Activated CD4-positive, alpha-beta T cell treated with anti-CD3 and anti-CD28 coated beads, Interleukin-2, amount 10 ng/mL, durations not matched to agents 24 days and 14 days (primary cell): Measurements from ENCODE around the gene C18orf63. TPM values are rescaled to one million over a fixed set of nuclear protein-coding genes. Genes with fewer than 3 reads are reported as not detected.

Experiments
- DNase-seq: peaks from one replicate; pipeline ENCODE4 v3.0.0; 2022
- H3K27ac Mint-ChIP-seq: one replicate; pipeline ENCODE4 v1.8.0; 2022; ENCODE audit warnings: mild to moderate bottlenecking, mixed read lengths
- H3K27me3 Mint-ChIP-seq: one replicate; pipeline ENCODE4 v1.8.0; 2022; ENCODE audit warnings: mixed read lengths
- H3K36me3 Mint-ChIP-seq: one replicate; pipeline ENCODE4 v1.8.0; 2022; ENCODE audit warnings: low read depth, mild to moderate bottlenecking, mixed read lengths
- H3K4me1 Mint-ChIP-seq: one replicate; pipeline ENCODE4 v1.8.0; 2021; ENCODE audit warnings: mixed read lengths
- H3K4me3 Mint-ChIP-seq: one replicate; pipeline ENCODE4 v1.8.0; 2022; ENCODE audit warnings: mild to moderate bottlenecking, moderate library complexity, mixed read lengths
- H3K9me3 Mint-ChIP-seq: one replicate; pipeline ENCODE4 v1.8.0; 2021; ENCODE audit warnings: mixed read lengths
- intact Hi-C: fragments of 100-400 bp; cut with micrococcal nuclease; formaldehyde crosslinking; loops from one replicate; pipeline ENCODE4 v1.15.1; 2023
- total RNA-seq: library from RNA; stranded (reverse); gene quantifications from 2 replicates; pipeline ENCODE4 v1.2.3, GENCODE V29; 2022

Gene C18orf63
- total RNA-seq, 1 donor from 2014 or later = not detected

- peaks cover 20% of the 10 kb centered on the region for H3K4me1 Mint-ChIP-seq
- H3K27ac Mint-ChIP-seq = no peak overlapping the region
- H3K9me3 Mint-ChIP-seq = no peaks in the 10 kb centered on the region
- intact Hi-C loops = loop anchor here (1.0 kb wide), 2 partner anchors 140 to 199 kb away; no protein-coding TSS in a partner anchor
- H3K27me3 Mint-ChIP-seq = peaks cover 19% of the 10 kb centered on the region
- DNase-seq = peak; percentile 88
- no peak overlapping the region for H3K4me3 Mint-ChIP-seq
- no peaks in the 10 kb centered on the region for H3K36me3 Mint-ChIP-seq
These were observed 37.6 kb downstream of the C18orf63 start for GRCh38 chr18:74353169-74353775.

GRCh38 chr18:74356959-74357358 lies 41.3 kb downstream of the C18orf63 start:
- DNase-seq = peak; percentile 57
- Mint-ChIP-seq H3K4me3 (no peak overlapping the region), H3K36me3 (no peaks in the 10 kb centered on the region), H3K27ac (no peak overlapping the region), H3K4me1 (peaks cover 12% of the 10 kb centered on the region), H3K27me3 (peaks cover 25% of the 10 kb centered on the region), H3K9me3 (no peaks in the 10 kb centered on the region)
- intact Hi-C loops = no loop called here

DNA sequence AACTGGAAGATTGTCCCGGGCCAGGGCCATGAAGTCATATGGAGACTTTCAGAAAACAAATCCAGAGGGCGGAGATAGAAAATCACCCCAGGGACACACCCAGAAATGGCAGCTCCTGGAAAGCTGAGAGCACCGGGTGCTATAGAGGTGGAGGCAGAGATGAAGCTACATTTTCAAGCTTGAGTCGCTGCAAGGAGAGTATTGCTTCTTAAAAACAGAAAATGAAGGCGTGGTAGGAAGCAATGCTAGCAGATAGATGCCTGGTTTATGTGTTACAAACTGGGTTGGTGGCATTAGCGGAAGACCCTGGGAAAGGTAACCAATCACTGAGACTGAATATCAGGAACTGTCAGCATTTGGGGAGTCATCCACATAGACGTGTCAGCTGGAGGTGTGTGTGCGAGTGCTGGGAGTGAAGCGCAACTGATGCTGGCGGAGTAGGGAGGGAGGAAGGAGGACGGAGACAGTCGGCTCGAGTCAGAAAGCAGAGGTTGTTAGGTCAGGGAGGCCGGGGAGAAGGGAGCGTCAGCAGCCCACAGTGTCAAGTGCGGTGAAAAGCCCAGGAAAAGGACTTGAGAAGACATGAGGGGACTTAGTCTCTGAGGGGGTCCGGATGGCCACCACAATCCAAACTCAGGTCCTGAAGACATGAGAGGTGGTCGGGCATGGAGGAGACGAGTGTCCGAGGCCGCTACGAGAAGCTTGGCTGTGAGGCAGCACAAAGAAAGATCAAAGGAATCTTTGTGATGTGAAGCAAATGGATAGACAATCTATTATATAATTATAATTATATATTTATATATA lies 45.4 kb downstream of the C18orf63 start:
- DNase-seq = peak; percentile 56
- Mint-ChIP-seq H3K27ac (no peak overlapping the region), H3K4me1 (peaks cover 9% of the 10 kb centered on the region), H3K36me3 (no peaks in the 10 kb centered on the region), H3K27me3 (peaks cover 15% of the 10 kb centered on the region), H3K9me3 (no peaks in the 10 kb centered on the region), H3K4me3 (no peak overlapping the region)
- intact Hi-C loops = no loop called here

DNA sequence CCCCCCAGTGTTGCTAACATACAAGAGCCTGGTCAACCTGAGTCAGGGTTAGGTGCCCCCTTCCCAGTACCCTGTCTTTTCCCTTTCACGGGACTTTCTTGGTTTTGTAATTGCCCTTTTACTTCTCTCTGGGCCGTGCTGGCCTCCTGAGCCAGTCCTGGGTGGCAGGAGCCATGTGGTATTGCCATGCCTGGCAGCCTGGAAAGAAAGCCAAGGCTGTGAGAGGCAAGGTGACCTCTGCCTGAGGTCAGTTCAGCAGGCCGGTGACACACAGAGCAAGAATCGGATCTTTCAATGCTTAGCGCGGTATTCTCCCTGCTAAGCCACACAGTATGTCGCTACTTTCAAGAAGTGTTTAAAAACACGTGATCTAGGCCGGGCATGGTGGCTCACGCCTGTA lies 52.3 kb downstream of the C18orf63 start:
- intact Hi-C loops = no loop called here
- Mint-ChIP-seq H3K27ac (no peak overlapping the region), H3K36me3 (no peaks in the 10 kb centered on the region), H3K9me3 (no peaks in the 10 kb centered on the region), H3K27me3 (peaks cover 28% of the 10 kb centered on the region), H3K4me1 (peaks cover 19% of the 10 kb centered on the region), H3K4me3 (no peak overlapping the region)
- peak; percentile 52 for DNase-seq

DNA sequence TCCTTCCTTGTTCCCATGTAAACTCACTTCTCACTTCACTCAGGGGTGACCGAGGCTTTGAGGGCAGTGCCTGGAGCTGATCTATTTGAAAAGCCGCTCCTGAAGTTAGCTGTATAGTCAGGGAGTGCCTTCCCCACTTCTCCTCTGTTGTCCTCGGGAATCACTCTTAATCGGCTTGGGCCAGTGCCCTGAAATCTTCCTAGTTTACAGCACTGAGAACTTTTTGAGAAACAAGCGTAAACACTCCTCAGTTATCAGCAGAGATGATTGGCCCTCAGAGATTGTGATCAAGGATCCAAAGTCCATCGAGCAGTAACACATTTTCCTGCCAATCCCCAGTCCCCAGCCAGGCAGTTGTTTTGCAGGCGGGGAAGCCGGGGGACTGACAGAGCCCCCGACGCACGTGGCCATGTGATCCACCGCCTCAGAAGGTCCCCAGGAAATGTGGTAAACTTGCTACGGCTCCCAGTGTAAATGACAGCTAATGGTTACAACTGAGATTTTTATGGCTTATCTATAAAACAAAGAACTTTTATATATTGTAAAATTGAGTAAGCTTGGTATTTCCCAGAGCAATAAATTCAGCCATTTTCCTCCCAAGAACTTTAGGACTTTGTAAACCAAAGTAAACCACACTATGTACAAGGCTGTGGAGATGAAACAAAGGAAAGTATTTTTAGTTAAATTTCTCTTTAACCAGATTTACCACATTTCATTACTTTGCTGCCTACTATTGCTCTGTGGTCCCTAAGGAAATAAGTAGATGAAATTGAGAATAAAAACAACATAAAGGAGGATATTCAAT lies 53.5 kb downstream of the C18orf63 start:
- Mint-ChIP-seq H3K36me3 (no peaks in the 10 kb centered on the region), H3K27me3 (peaks cover 25% of the 10 kb centered on the region), H3K4me1 (peaks cover 26% of the 10 kb centered on the region), H3K27ac (no peak overlapping the region), H3K9me3 (no peaks in the 10 kb centered on the region), H3K4me3 (no peak overlapping the region)
- peak; percentile 52 for DNase-seq
- intact Hi-C loops = no loop called here

DNA sequence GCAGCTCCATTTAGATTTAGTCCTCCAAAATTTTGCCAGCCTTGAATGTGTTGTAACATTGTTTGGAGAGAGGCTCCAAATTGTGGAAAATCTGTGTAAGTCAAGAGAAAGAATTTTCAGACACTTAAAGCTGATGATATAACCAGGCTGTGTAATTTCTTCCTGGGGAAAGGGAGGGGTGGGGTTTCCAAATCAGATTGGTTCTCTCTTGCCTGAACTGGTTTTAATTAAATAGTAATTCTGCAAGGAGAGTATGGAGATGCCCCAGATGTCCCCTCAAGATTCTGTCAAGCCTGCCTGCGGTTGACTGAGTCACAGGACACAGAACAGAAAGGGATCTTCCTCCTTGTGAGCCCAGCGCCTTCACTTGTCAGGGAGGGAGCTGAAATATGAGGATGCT lies 54.5 kb downstream of the C18orf63 start:
- peaks cover 29% of the 10 kb centered on the region for H3K4me1 Mint-ChIP-seq
- peaks cover 25% of the 10 kb centered on the region for H3K27me3 Mint-ChIP-seq
- intact Hi-C loops = loop anchor here (5.0 kb wide), 1 partner anchor 127 kb away; the partner anchor contains the start of gene CNDP2
- no peaks in the 10 kb centered on the region for H3K9me3 Mint-ChIP-seq
- H3K4me3 Mint-ChIP-seq = no peak overlapping the region
- H3K27ac Mint-ChIP-seq = no peak overlapping the region
- H3K36me3 Mint-ChIP-seq = no peaks in the 10 kb centered on the region
- DNase-seq = peak; percentile 49

- peaks cover 23% of the 10 kb centered on the region for H3K27me3 Mint-ChIP-seq
- no peaks in the 10 kb centered on the region for H3K36me3 Mint-ChIP-seq
- H3K4me1 Mint-ChIP-seq = peaks cover 46% of the 10 kb centered on the region
- H3K9me3 Mint-ChIP-seq = no peaks in the 10 kb centered on the region
- H3K4me3 Mint-ChIP-seq = no peak overlapping the region
- DNase-seq = peak; percentile 87
- H3K27ac Mint-ChIP-seq = no peak overlapping the region
- intact Hi-C loops = loop anchor here (5.0 kb wide), 1 partner anchor 124 kb away; the partner anchor contains the start of gene CNDP2
These were observed 57.8 kb downstream of the C18orf63 start for GRCh38 chr18:74373428-74373827.

GRCh38 chr18:74375999-74376398 lies 60.4 kb downstream of the C18orf63 start:
- Mint-ChIP-seq H3K4me1 (peaks cover 43% of the 10 kb centered on the region), H3K27ac (no peak overlapping the region), H3K4me3 (no peak overlapping the region), H3K9me3 (no peaks in the 10 kb centered on the region), H3K27me3 (peaks cover 11% of the 10 kb centered on the region), H3K36me3 (no peaks in the 10 kb centered on the region)
- DNase-seq = no peak
- intact Hi-C loops = loop anchor here (2.0 kb wide), 1 partner anchor 15 kb away; no protein-coding TSS in a partner anchor

- H3K4me3 Mint-ChIP-seq = no peak overlapping the region
- H3K9me3 Mint-ChIP-seq = no peaks in the 10 kb centered on the region
- H3K27me3 Mint-ChIP-seq = peaks cover 5% of the 10 kb centered on the region
- peaks cover 38% of the 10 kb centered on the region for H3K4me1 Mint-ChIP-seq
- peak overlapping the region; percentile 62 for H3K27ac Mint-ChIP-seq
- intact Hi-C loops = loop anchor here (2.0 kb wide), 1 partner anchor 14 kb away; no protein-coding TSS in a partner anchor
- no peaks in the 10 kb centered on the region for H3K36me3 Mint-ChIP-seq
- DNase-seq = no peak
These were observed 60.9 kb downstream of the C18orf63 start for GRCh38 chr18:74376523-74376922.

- Mint-ChIP-seq H3K9me3 (no peaks in the 10 kb centered on the region), H3K4me1 (peaks cover 32% of the 10 kb centered on the region), H3K36me3 (no peaks in the 10 kb centered on the region), H3K27ac (peak overlapping the region; percentile 79), H3K4me3 (peak overlapping the region; percentile 47), H3K27me3 (no peaks in the 10 kb centered on the region)
- DNase-seq = no peak
- intact Hi-C loops = loop anchor here (2.0 kb wide), 1 partner anchor 13 kb away; no protein-coding TSS in a partner anchor
These were observed 62.1 kb downstream of the C18orf63 start for GRCh38 chr18:74377776-74378175.

GRCh38 chr18:74378179-74378682 lies 62.6 kb downstream of the C18orf63 start:
- DNase-seq = peak; percentile 86
- intact Hi-C loops = no loop called here
- Mint-ChIP-seq H3K27me3 (no peaks in the 10 kb centered on the region), H3K4me1 (peaks cover 32% of the 10 kb centered on the region), H3K27ac (peak overlapping the region; percentile 79), H3K9me3 (no peaks in the 10 kb centered on the region), H3K4me3 (peak overlapping the region; percentile 47), H3K36me3 (no peaks in the 10 kb centered on the region)

DNA sequence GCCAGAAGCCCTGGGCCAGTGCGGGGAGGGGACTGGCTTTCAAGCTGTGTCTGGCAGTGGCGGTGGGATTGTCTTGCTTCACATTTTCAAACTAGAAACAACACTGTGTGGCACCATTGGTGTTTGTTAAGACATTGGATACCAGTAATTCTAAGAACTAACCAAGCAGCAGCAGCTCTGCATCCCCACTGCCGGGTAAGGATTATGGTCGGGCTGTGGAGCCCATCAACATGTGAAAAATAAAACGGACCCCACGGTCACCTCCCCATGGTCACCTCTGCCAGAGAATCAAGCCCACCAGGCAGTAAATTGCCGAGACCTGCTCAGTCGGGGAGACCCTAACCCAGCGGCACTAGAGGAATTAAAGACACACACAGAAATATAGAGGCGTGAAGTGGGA lies 65.3 kb downstream of the C18orf63 start:
- Mint-ChIP-seq H3K9me3 (no peaks in the 10 kb centered on the region), H3K4me1 (peaks cover 20% of the 10 kb centered on the region), H3K27me3 (peaks cover 2% of the 10 kb centered on the region), H3K36me3 (no peaks in the 10 kb centered on the region), H3K27ac (no peak overlapping the region), H3K4me3 (no peak overlapping the region)
- intact Hi-C loops = no loop called here
- DNase-seq = no peak

DNA sequence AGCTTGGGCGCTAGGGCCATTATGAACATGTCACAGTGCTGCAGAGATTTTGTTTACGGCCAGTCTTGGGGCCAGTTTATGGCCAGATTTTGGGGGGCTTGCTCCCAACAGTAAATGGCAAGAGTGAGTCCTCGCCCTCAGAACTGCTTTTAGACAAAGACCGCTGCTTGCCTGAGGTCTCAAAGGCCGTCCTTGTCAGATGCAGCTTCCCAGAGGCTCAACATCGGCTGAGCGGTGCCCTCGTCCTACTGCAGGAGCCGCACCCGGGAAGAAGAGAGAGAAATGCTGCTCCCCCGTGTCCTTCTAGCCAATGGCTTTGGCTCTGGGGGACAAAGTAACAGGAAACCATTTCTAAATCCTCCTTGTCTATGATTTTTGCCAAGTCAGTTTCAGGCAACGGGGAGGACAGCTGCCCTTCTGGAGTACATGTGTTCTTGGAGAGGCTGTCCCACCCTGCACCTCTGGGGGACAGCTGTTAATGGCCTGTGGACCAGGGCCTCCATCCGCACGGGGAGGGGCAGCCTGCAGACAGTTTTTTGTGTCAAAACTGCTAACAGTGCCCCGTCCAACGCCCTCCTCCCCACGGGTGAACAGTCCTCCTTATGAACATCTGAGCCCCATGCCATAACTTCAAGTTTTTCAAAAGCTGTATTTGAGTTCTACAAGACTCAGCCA lies 66.1 kb downstream of the C18orf63 start:
- H3K4me3 Mint-ChIP-seq = no peak overlapping the region
- peaks cover 15% of the 10 kb centered on the region for H3K4me1 Mint-ChIP-seq
- H3K27me3 Mint-ChIP-seq = peaks cover 3% of the 10 kb centered on the region
- no peaks in the 10 kb centered on the region for H3K9me3 Mint-ChIP-seq
- intact Hi-C loops = no loop called here
- DNase-seq = no peak
- no peaks in the 10 kb centered on the region for H3K36me3 Mint-ChIP-seq
- no peak overlapping the region for H3K27ac Mint-ChIP-seq
